Measurements from ENCODE around the gene DYSF. TPM values are rescaled to one million over a fixed set of nuclear protein-coding genes. Genes with fewer than 3 reads are reported as not detected.

Gene DYSF
- polyA plus RNA-seq, 1 experiment = 1.3 TPM

DNA sequence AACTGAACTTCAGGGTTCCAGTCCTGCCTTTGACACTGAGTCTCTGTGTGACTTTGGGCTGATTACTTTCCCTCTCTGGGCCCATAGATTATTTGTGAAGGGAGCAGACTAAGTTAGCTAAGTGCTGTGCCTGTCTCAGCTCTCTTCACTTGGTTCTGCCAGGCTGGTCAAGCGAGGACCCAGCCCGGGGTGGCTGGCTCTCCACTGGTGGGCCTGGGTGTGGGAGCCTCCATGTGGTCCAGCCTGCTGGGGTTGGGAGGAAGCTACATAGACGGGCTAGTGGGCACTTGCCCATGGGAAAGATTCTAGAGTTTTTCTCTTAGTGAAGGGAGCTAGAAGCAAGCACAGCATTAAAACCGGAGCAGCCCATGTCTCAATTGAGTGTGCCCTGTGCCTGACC is 59.0 kb downstream of the DYSF start:
- TF ChIP-seq, protein P1, sequence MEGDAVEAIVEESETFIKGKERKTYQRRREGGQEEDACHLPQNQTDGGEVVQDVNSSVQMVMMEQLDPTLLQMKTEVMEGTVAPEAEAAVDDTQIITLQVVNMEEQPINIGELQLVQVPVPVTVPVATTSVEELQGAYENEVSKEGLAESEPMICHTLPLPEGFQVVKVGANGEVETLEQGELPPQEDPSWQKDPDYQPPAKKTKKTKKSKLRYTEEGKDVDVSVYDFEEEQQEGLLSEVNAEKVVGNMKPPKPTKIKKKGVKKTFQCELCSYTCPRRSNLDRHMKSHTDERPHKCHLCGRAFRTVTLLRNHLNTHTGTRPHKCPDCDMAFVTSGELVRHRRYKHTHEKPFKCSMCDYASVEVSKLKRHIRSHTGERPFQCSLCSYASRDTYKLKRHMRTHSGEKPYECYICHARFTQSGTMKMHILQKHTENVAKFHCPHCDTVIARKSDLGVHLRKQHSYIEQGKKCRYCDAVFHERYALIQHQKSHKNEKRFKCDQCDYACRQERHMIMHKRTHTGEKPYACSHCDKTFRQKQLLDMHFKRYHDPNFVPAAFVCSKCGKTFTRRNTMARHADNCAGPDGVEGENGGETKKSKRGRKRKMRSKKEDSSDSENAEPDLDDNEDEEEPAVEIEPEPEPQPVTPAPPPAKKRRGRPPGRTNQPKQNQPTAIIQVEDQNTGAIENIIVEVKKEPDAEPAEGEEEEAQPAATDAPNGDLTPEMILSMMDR (IDR thresholded peaks at IDR 0.05; ENCODE audit: insufficient read depth, low read depth, low read length) = no peak
- no peak for DNase-seq (ENCODE audit: low read depth)
- Histone ChIP-seq H3K4me3 (ENCODE audit: low read depth, low read length) (no peak overlapping the region), H3K36me3 (ENCODE audit: control insufficient read depth, insufficient read depth, low read length) (no peaks in the 10 kb centered on the region), H3K27me3 (ENCODE audit: control insufficient read depth, insufficient read depth, low read length) (peaks cover 9% of the 10 kb centered on the region)
- ChIA-PET POLR2A (interaction anchor here (0.5 to 0.7 kb wide), 2 partner anchors 18 to 51 kb away, joined by 4 read pairs; no protein-coding TSS in a partner anchor), CTCF (interaction anchor here (0.8 to 10.4 kb wide), 4 partner anchors 51 to 219 kb away, joined by 3 to 191 read pairs (median 6); no protein-coding TSS in a partner anchor)

DNA sequence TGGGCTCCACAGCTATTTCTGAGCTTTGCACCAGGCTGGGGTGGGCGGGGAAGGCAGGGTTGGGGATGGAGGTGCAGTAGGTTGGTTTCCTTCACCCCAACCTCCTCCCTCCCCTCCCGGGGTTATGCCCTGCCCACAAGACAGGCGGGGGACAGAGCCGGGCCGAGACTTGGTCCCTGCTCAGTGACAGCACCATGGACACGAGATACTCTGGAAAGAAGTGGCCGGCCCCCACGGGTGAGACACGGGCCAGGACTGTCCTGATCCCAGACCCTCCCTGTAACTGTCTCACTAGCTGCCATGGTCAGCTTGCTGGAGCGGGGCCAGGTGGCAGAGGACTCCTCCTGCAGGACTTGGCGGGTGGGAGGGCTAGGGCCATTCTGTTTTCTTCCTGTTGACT is 59.7 kb downstream of the DYSF start:
- ChIA-PET CTCF (interaction anchor here (1.3 to 10.4 kb wide), 3 partner anchors 52 to 220 kb away, joined by 4 to 191 read pairs (median 9); no protein-coding TSS in a partner anchor), POLR2A (no interaction called here)
- H3K36me3 ChIP-seq (ENCODE audit: control insufficient read depth, insufficient read depth, low read length) = no peaks in the 10 kb centered on the region
- no peak overlapping the region for H3K4me3 ChIP-seq (ENCODE audit: low read depth, low read length)
- peaks cover 9% of the 10 kb centered on the region for H3K27me3 ChIP-seq (ENCODE audit: control insufficient read depth, insufficient read depth, low read length)
- TF ChIP-seq, protein P1 (IDR thresholded peaks at IDR 0.05; ENCODE audit: insufficient read depth, low read depth, low read length) = no peak
- no peak for DNase-seq (ENCODE audit: low read depth)

DNA sequence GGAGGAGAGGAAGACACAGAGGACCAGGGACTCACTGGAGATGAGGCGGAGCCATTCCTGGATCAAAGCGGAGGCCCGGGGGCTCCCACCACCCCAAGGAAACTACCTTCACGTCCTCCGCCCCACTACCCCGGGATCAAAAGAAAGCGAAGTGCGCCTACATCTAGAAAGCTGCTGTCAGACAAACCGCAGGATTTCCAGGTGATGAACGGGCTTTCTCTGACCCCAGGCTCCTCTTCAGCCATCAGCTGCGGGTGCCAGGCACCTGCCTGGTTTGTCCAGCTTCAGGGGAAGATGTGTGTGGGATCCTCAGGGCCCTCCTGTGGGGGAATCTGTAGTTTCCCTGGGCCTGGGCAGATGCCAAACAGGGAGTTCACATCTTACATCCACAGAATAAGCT is 60.4 kb downstream of the DYSF start:
- TF ChIP-seq, protein P1 (IDR thresholded peaks at IDR 0.05; ENCODE audit: insufficient read depth, low read depth, low read length) = no peak
- CTCF ChIA-PET = interaction anchor here (0.6 to 10.4 kb wide), 3 partner anchors 97 to 220 kb away, joined by 3 to 191 read pairs (median 4); no protein-coding TSS in a partner anchor
- H3K27me3 ChIP-seq (ENCODE audit: control insufficient read depth, insufficient read depth, low read length) = peaks cover 9% of the 10 kb centered on the region
- no peak for DNase-seq (ENCODE audit: low read depth)
- POLR2A ChIA-PET = no interaction called here
- H3K4me3 ChIP-seq (ENCODE audit: low read depth, low read length) = no peak overlapping the region
- H3K36me3 ChIP-seq (ENCODE audit: control insufficient read depth, insufficient read depth, low read length) = no peaks in the 10 kb centered on the region

DNA sequence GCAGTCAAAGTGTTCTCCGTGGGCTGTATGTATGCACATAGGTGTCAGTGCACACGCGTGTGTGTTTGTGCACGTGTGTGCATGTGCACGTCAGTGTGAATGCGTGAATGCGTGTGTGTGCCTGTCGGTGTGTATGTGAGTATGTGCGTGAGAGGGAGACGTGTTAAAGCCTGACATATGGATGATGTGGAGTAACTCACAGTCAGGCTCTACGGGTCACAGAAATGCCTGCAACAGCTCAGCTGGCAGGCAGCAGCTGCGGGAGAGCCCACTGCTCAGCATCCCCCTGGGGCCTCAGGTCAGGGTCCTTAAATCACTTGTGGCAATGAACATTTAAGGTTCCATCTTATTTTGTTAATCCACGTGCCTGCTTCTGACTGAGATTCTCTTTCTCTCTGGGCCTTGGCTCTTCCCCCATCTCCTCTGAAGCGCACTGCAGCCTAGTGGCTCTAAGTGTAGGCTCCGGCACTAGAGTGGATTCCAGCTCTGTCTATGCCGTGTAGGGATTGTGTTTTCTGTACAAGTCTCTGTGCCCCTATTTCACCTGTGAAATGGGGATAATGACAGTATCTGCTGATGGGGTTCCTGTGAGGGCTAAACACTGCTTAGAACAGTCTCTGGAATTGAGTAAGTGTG is 63.0 kb downstream of the DYSF start:
- TF ChIP-seq, protein P1 (IDR thresholded peaks at IDR 0.05; ENCODE audit: insufficient read depth, low read depth, low read length) = no peak
- CTCF ChIA-PET = interaction anchor here (1.4 to 10.4 kb wide), 3 partner anchors 54 to 217 kb away, joined by 3 to 191 read pairs (median 5); no protein-coding TSS in a partner anchor

DNA sequence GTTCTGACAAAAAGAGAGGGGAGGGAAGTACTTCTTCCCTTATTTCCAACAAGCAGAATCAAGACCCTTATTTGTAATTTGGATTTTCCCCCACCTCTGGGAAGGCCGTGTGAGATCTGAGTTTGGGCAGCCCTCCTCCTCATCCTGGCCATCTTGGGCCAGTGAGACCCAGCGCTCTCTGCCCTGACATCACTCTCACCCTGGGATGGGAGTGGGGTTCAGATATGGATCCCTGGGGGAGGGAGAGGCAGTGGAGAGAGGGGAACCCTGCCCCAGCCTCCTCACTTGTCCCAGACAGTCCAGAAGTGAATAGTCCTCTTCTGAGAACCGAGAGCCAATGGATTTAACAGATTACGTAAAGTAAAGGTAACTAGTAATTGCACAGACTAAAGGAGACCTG is 64.5 kb downstream of the DYSF start:
- CTCF ChIA-PET = interaction anchor here (1.4 to 1.8 kb wide), 3 partner anchors 8 to 57 kb away, joined by 3 to 9 read pairs (median 5); no protein-coding TSS in a partner anchor
- no peak overlapping the region for H3K4me3 ChIP-seq (ENCODE audit: low read depth, low read length)
- POLR2A ChIA-PET = no interaction called here
- TF ChIP-seq, protein P1 (IDR thresholded peaks at IDR 0.05; ENCODE audit: insufficient read depth, low read depth, low read length) = no peak
- H3K36me3 ChIP-seq (ENCODE audit: control insufficient read depth, insufficient read depth, low read length) = no peaks in the 10 kb centered on the region
- DNase-seq (ENCODE audit: low read depth) = no peak
- H3K27me3 ChIP-seq (ENCODE audit: control insufficient read depth, insufficient read depth, low read length) = peaks cover 6% of the 10 kb centered on the region

More for the DNA sequence above, 63.0 kb downstream of the DYSF start:
- POLR2A ChIA-PET = no interaction called here
- Histone ChIP-seq H3K4me3 (ENCODE audit: low read depth, low read length) (no peak overlapping the region), H3K36me3 (ENCODE audit: control insufficient read depth, insufficient read depth, low read length) (no peaks in the 10 kb centered on the region), H3K27me3 (ENCODE audit: control insufficient read depth, insufficient read depth, low read length) (peaks cover 9% of the 10 kb centered on the region)
- DNase-seq (ENCODE audit: low read depth) = no peak
